ENCODE measurements around the gene GATA5.

The GATA5 gene

GRCh38 chr20:62446888-62447869, 28.6 kb downstream of the GATA5 start:
- no peaks in the 10 kb centered on the region for H3K4me1 Mint-ChIP-seq
- no peaks in the 10 kb centered on the region for H3K36me3 Mint-ChIP-seq
- ATAC-seq: no peak
- no peak for DNase-seq (ENCODE audit: low spot score in 2 of 2)
- H3K27ac Mint-ChIP-seq: no peak overlapping the region
- no peak overlapping the region for H3K4me3 Mint-ChIP-seq
- no peaks in the 10 kb centered on the region for H3K9me3 Mint-ChIP-seq

DNA sequence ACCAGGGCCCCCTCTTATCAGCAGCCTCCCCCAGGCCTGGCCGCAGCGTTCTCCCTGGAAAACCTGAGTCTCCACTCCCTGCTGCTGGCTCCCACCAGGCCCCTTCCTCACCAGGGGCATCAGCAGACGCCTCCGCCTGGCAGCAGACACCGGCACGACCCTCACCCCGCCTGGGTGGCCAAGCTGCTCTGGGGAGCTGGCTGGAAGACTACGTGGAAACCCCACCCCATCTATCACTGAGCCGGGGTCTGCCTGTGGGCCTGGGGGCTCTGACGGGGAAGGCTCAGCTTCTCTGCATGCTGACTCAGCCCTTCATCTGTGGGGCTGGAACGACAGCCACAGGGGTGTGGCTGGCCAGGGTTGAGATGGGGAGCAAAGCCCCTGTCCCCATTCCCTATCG, 29.3 kb downstream of the GATA5 start:
- Mint-ChIP-seq H3K36me3 (no peaks in the 10 kb centered on the region), H3K9me3 (no peaks in the 10 kb centered on the region), H3K27ac (no peak overlapping the region), H3K4me3 (no peak overlapping the region), H3K4me1 (no peaks in the 10 kb centered on the region)
- DNase-seq (ENCODE audit: low spot score in 2 of 2): no peak
- no peak for ATAC-seq

DNA sequence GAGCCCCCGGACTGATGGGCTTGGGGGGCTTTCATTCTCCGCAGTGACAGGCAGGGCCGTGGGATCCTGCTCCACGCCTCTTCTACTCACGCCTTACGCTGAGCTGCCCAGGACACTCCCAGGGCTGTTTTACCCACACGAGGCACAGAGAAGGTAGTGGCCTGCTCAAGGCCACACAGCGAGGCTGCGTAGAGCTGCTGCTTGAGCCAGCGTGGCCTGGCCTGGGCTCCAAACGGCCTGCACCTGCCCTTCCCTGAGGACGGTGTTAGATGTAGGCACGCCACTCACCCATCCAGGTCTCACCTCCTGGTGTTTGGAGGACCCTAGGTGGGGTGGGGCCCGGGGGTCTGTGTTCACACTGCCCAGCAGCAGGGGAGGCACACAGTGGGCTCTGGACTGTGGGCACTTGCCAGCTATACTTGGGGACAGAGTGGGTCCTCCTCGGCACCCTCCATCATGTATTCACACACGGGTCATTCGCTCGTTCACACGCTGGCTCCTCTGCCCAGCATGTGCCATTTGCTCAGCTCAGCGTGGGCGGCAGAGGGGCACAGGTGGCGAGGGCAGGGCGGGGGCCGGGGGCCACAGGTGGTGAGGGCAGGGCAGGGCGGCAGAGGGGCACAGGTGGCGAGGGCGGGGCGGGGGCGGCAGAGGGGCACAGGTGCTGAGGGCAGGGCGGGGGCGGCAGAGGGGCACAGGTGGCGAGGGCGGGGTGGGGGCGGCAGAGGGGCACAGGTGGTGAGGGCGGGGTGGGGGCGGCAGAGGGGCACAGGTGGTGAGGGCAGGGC, 30.0 kb downstream of the GATA5 start:
- no peaks in the 10 kb centered on the region for H3K9me3 Mint-ChIP-seq
- no peaks in the 10 kb centered on the region for H3K36me3 Mint-ChIP-seq
- ATAC-seq (no peak), DNase-seq (ENCODE audit: low spot score in 2 of 2) (no peak)
- H3K4me3 Mint-ChIP-seq: no peak overlapping the region
- no peak overlapping the region for H3K27ac Mint-ChIP-seq
- no peaks in the 10 kb centered on the region for H3K4me1 Mint-ChIP-seq

DNA sequence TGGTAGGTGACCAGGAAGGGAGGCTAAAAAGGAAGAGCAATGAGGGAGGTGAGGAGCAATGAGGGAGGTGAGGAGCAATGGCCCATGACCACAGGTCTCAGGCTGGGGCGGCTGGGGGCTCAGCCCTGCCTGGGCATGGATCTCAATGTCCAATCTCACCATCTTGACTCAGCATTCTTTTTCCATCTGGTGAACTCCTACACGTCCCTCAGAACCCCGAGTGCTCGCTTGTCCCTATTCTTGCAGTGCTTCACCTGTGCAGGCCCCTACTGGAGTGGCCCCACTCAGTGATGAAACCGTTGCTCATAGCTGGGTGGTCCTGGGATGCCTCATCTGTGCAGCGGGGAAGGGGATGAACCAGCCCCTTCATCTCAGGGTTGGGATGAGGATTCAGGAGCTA, 31.5 kb downstream of the GATA5 start:
- Mint-ChIP-seq H3K4me1 (no peaks in the 10 kb centered on the region), H3K27ac (no peak overlapping the region), H3K36me3 (no peaks in the 10 kb centered on the region), H3K9me3 (no peaks in the 10 kb centered on the region), H3K4me3 (no peak overlapping the region)
- no peak for DNase-seq (ENCODE audit: low spot score in 2 of 2)
- ATAC-seq: no peak

- DNase-seq (ENCODE audit: low spot score in 2 of 2) (no peak), ATAC-seq (no peak)
- Mint-ChIP-seq H3K27ac (no peak overlapping the region), H3K4me1 (no peaks in the 10 kb centered on the region), H3K36me3 (no peaks in the 10 kb centered on the region), H3K4me3 (no peak overlapping the region), H3K9me3 (no peaks in the 10 kb centered on the region)
Observed at GRCh38 chr20:62441987-62442539, 33.7 kb downstream of the GATA5 start.

- no peaks in the 10 kb centered on the region for H3K4me1 Mint-ChIP-seq
- no peak for ATAC-seq
- H3K9me3 Mint-ChIP-seq: no peaks in the 10 kb centered on the region
- H3K27ac Mint-ChIP-seq: no peak overlapping the region
- H3K4me3 Mint-ChIP-seq: no peak overlapping the region
- DNase-seq (ENCODE audit: low spot score in 2 of 2): no peak
- H3K36me3 Mint-ChIP-seq: no peaks in the 10 kb centered on the region
Observed at GRCh38 chr20:62439218-62439617, 36.6 kb downstream of the GATA5 start.

GRCh38 chr20:62437927-62438326, 37.9 kb downstream of the GATA5 start:
- Mint-ChIP-seq H3K9me3 (no peaks in the 10 kb centered on the region), H3K27ac (no peak overlapping the region), H3K36me3 (no peaks in the 10 kb centered on the region), H3K4me3 (no peak overlapping the region), H3K4me1 (no peaks in the 10 kb centered on the region)
- ATAC-seq (no peak), DNase-seq (ENCODE audit: low spot score in 2 of 2) (no peak)

DNA sequence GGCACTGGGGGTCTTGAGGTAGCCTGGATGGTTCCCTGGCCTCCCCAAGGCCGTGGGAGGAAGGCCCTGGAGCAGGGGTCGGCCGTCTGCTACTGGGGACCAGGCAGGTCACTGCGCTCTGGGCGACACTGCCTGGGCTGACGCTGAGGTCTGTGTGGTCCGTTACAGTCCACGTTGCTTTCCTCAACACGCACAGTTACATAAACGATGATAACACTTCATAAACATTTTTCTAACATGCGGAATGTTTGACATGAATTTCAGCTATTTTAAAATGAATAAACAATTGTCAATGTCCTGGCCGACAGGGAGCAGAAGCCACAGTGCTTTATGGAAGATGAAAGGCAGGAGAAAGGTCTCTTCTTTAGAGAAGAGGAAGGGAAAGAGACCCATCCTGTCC, 38.3 kb downstream of the GATA5 start:
- Mint-ChIP-seq H3K9me3 (no peaks in the 10 kb centered on the region), H3K4me3 (no peak overlapping the region), H3K4me1 (no peaks in the 10 kb centered on the region), H3K36me3 (no peaks in the 10 kb centered on the region), H3K27ac (no peak overlapping the region)
- ATAC-seq (no peak), DNase-seq (ENCODE audit: low spot score in 2 of 2) (no peak)

DNA sequence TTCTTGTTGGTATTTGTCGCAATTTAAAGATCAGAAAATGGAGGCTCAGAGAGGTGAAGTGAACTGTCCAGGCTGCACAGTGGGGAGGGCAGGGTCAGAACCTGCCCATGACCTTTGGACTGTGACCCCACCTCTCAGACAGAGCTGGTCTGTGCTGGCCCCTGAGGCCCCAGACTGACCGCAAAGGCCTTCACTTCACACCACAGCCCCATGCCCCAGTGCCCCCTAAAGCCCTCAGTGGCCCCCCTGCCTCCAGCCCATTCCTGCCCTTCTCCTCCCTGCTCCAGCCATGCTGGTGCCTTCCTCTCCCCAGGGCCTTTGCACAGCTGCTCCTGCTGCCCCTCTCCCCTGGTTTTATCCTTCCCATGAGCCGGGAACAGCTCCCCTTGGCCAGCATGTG, 39.1 kb downstream of the GATA5 start:
- Mint-ChIP-seq H3K27ac (no peak overlapping the region), H3K9me3 (no peaks in the 10 kb centered on the region), H3K36me3 (no peaks in the 10 kb centered on the region), H3K4me1 (no peaks in the 10 kb centered on the region), H3K4me3 (no peak overlapping the region)
- DNase-seq (ENCODE audit: low spot score in 2 of 2): no peak
- no peak for ATAC-seq

GRCh38 chr20:62433658-62434497, 41.9 kb downstream of the GATA5 start:
- Mint-ChIP-seq H3K9me3 (no peaks in the 10 kb centered on the region), H3K36me3 (no peaks in the 10 kb centered on the region), H3K27ac (no peak overlapping the region), H3K4me3 (no peak overlapping the region), H3K4me1 (no peaks in the 10 kb centered on the region)
- ATAC-seq: no peak
- no peak for DNase-seq (ENCODE audit: low spot score in 2 of 2)

DNA sequence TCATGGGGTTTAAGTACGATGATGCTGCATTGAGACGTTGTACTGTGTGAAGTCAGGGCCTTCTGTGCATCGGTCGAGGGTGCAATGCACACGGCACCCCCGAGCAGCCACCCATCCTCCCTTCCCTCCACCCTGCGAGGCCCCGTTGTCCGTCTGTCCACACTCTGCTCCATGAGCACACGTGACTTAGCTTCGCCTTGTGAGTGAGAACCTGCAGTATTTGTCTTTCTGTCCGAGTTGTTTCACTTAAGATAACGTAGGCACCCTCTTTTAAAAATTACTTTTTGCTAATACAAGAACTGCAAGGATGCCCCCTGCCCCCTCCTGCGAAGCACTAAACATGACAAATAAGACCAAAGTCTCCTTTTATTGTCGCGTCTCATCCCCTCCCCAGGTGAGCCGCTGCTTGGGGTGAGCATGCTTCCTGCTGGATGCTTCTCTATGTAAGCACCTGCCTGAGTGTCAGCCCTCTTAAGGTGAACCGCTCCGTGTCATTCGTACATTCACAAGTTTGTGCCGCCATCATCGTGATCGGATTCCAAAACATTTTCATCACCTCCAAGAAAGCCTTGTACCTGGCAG, 44.8 kb downstream of the GATA5 start:
- Mint-ChIP-seq H3K9me3 (no peaks in the 10 kb centered on the region), H3K4me1 (no peaks in the 10 kb centered on the region), H3K27ac (no peak overlapping the region), H3K36me3 (no peaks in the 10 kb centered on the region), H3K4me3 (no peak overlapping the region)
- ATAC-seq (no peak), DNase-seq (ENCODE audit: low spot score in 2 of 2) (no peak)

DNA sequence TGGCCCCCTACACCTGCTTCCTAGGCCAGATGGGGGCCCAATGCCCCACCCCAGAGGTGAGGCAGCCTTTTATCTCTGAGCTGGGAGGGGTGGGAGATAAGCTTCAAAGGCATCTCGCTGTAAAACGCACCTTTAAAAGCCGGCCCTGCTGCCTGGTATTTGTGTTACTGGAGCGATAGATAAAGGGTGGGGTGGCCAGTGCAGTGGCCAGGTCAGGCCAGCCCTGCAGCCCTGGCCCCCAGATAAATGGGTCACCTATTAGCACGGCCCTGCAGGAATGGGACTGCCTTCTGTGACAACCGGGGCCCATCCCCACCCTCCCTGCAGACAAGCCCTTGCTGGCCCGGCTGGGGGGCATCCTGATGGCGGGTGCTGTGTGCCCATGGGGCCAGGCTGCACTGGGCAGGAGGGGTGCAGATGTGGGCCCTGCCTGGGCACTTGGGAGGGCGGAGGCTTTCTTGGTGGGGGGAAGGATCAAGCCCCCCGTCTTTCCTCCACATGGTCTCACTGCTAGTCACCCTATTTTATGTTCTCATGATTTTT, 45.4 kb downstream of the GATA5 start:
- ATAC-seq (no peak), DNase-seq (ENCODE audit: low spot score in 2 of 2) (no peak)
- Mint-ChIP-seq H3K27ac (no peak overlapping the region), H3K9me3 (no peaks in the 10 kb centered on the region), H3K36me3 (no peaks in the 10 kb centered on the region), H3K4me3 (no peak overlapping the region), H3K4me1 (no peaks in the 10 kb centered on the region)

GRCh38 chr20:62429455-62430310, 46.1 kb downstream of the GATA5 start:
- no peak overlapping the region for H3K27ac Mint-ChIP-seq
- no peaks in the 10 kb centered on the region for H3K4me1 Mint-ChIP-seq
- DNase-seq (ENCODE audit: low spot score in 2 of 2) (no peak), ATAC-seq (no peak)
- H3K9me3 Mint-ChIP-seq: no peaks in the 10 kb centered on the region
- H3K4me3 Mint-ChIP-seq: no peak overlapping the region
- no peaks in the 10 kb centered on the region for H3K36me3 Mint-ChIP-seq
